Sigmoid colon (tissue), 4 donors: ENCODE data around the gene CDK5.

Source experiments
- CTCF ChIP-seq, 4 experiments: fragments of 450-650 bp in 3 of 4; fragments of 200-600 bp in 1 of 4; IDR thresholded peaks; one replicate each; pipeline ENCODE4 v1.5.1; 2016 to 2019; ENCODE audit warnings: antibody characterized with exemption in 4 of 4, mild to moderate bottlenecking in 3 of 4, moderate library complexity in 2 of 4
- EP300 ChIP-seq, 4 donors: sonication (generic); formaldehyde crosslinking; IDR thresholded peaks; one replicate each; pipeline ENCODE4 v1.6.1; 2017; ENCODE audit warnings: antibody characterized with exemption in 4 of 4

GRCh38 chr7:151085691-151086620 lies 28.3 kb upstream of the CDK5 start, which contains the start of gene AGAP3:
- TF ChIP-seq CTCF (IDR thresholded peaks at IDR 0.05) (no peak), EP300 (IDR thresholded peaks at IDR 0.05) (no peak)
